HG02642 (cell line): ENCODE results near the gene ACACA.

ENCODE experiments used
- ATAC-seq: cut with Tn5 transposase; IDR thresholded peaks from one replicate; pipeline ENCODE4 v1.9.1; 2021; ENCODE audit warnings: mild to moderate bottlenecking; ENCODE audit not compliant: unreplicated experiment, poor library complexity

Gene ACACA

GRCh38 chr17:37190493-37190892 is 216.1 kb downstream of the ACACA start:
- ATAC-seq = no peak

GRCh38 chr17:37188157-37188556 is 218.5 kb downstream of the ACACA start:
- ATAC-seq = no peak

DNA sequence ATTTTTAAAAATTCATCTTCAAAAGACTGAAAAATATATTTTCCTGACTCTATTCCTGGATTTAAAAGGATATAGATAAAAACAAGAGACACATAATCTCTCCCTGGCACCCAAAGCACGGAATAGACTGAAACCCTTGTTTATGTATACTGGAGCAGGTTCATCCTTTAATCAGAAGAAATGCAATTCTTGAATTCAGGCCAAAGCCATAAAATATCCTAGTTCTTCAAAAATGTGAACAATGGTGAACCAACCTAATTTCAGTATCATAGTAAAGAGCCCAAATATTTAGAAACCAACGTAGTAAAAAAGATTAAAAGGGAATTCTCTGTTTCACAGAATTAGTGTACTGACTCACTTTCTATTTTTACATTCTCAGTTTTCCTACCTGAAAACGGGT is 219.4 kb downstream of the ACACA start:
- no peak for ATAC-seq

DNA sequence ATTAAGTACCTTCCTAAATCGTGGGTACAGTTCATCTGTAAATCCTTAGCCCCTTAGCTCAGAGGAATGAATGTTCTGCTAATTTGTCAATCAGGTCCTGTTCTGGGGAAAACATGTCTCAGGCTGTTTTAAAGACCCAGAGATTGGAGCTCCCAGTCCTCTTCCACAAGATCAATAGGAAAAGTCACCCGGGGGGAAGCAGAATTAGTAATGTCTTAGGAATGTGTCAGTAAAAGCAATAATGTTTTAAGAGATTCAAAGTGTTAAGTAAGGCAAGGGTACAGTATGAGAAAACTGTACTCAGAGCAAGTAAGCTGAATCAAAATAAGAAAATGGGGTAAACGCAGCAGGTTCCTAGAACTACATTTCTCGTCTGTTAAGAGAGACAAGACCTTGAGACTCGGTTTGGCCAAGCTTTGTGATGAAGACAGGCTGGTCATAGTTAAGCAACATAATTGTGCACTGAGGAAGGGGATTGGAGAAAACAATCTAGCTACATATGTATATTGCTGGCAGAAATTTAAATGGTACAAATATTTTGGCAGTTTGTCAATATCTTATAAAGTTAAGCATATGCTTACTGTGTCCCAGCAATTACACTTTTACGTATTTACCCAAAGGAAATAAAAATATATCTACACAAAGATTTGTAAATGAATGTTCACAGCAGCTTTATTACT is 223.7 kb downstream of the ACACA start:
- ATAC-seq = no peak

- ATAC-seq = no peak
These were observed 226.3 kb downstream of the ACACA start for GRCh38 chr17:37180376-37180775.

DNA sequence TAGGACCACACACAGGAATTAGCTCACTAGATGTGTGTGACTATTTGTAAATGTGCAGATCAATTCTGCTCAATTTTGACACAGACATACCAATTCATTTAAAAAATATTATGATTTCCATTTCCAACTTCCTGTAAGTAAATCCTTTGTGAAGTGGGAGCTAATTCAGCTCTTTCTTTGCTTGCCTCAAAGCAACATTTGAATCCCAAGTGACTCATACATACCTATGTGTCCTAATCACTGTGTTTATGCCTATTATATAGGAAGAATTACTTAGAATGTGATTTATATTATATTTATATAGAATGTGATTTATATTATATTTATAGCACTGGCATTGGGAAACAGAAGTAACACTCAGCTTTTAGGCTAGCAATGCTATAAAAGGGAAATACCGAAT is 226.7 kb downstream of the ACACA start:
- no peak for ATAC-seq

DNA sequence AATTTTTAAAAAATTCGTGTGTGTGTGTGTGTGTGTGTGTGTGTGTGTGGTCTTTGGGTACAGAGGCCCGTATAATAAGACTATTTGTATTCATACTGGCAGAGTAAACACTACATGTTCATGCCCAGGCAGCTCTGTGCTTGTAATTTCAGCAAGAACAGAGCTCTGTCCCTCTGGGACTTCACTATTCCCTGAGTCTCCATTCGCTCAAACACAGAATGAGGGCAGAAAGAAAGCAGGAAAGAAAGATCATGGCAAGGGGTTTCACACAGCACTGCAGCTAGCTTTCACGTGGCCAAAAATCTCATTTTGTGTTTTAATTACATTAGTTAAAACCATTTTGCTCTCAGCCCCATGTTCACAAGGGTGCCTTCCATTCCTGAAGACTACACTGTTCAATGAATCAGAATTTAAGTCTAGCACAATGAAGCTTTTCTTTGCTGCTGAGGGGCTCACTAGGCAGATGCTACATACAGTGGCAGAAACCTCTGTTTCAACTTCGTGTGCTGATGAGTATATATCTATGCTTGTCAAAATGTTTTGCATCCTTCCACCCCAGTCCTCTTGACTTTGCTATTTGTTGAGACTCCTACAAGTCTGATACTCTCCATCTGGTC is 229.3 kb downstream of the ACACA start:
- ATAC-seq = no peak

GRCh38 chr17:37176723-37177122 is 229.9 kb downstream of the ACACA start:
- no peak for ATAC-seq

DNA sequence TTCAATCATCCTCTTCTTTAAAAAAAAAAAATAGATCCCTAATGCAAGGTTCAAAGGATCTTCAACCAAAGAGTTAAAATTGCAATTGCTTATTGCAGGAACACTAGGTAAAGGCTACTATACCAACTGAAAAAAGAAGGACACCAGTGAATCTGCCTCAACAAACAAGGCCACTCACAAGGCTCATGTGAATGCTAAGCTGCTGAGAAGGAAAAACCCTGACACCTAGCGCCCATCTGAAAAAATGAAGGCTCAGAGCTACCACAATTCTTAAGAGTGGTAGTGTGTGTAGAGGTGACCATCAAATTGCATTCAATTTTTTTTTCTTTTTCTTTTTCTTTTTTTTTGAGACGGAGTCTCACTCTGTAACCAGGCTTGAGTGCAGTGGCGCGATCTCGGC is 232.4 kb downstream of the ACACA start:
- ATAC-seq = no peak

DNA sequence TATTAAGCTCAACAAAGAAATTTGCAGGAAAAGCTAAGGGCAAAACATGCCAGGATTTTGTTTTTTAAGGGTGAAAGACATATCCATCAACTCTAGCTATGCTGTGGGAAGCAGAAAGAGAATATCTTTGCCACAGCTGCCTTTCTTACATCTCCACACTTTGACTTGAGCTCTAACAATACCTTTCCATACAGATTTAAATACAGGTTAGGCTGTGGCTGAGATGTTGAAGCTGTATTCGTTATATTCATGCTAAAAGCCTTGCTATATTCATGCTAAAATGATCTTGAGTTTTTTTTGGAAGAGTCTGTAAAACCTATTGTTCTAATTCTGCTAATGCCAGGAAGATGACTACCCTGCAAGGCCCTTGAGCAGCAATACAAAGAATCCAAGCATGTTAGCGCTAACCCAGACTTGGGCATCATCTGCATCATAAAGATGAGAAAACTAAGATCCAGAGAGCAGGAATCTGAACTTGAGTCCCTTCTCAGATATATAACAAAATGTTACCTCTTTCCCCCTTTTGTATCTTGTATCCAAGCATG is 235.7 kb downstream of the ACACA start:
- ATAC-seq = no peak

- ATAC-seq = no peak
These were observed 237.8 kb downstream of the ACACA start for GRCh38 chr17:37168731-37169353.

DNA sequence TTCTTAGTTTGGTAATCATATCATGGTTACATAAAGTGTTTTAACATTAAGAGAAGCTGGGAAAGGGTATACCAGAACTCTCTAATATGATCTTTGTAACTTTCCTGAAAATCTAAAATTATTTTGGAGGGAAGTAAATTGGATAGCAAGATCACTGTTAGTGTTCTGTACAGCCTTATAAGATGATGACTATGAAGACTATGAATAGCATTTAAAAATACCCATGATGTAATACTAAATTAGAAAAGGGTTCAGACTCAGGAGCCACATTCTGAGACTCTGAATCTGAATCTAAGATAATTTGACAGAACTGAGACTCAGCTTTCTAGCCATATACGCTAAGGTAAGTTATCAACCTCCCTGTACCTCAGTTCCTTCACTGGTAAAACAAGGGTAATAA is 238.9 kb downstream of the ACACA start:
- no peak for ATAC-seq

- no peak for ATAC-seq
These were observed 242.6 kb downstream of the ACACA start for GRCh38 chr17:37164057-37164456.

DNA sequence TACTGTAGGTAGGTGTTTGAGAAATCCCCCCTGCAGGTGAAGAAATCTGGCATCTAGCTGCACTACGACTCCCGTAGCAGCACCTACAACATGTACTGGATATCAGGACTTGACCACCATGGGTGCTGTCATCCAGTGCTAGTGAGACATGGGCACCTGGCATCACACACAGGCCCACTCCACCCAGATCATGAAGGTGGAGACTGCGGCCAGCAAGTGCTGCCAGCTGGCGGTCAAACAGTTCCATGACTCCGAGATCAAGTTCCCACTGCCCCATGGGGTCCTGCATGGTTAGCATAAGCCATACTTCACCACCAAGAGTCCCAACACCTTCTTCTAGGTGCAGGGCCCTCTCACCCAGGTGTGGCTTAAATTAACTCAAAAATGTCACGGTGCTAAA is 243.8 kb downstream of the ACACA start:
- ATAC-seq = no peak

DNA sequence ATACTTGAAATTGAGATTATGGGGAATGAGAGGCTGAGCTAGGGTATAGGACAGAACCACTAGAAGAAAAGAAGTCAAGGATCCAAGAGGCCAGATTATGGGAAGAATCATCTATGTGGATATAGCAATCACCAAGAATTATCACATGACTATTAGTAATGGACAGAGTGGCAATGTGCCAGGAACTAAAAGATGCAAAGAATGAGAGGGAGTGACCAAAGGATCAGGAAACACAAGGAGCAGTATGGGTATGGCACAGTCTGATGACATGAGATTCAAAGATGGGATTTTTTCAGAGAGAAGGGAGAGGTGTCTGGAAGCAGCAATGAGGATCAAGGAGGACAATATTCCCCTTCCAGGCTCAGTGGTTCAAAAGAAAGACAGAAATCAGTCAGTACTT is 245.7 kb downstream of the ACACA start:
- ATAC-seq = no peak

GRCh38 chr17:37158290-37158689 is 248.3 kb downstream of the ACACA start:
- no peak for ATAC-seq

GRCh38 chr17:37148156-37148555 is 258.5 kb downstream of the ACACA start:
- no peak for ATAC-seq

DNA sequence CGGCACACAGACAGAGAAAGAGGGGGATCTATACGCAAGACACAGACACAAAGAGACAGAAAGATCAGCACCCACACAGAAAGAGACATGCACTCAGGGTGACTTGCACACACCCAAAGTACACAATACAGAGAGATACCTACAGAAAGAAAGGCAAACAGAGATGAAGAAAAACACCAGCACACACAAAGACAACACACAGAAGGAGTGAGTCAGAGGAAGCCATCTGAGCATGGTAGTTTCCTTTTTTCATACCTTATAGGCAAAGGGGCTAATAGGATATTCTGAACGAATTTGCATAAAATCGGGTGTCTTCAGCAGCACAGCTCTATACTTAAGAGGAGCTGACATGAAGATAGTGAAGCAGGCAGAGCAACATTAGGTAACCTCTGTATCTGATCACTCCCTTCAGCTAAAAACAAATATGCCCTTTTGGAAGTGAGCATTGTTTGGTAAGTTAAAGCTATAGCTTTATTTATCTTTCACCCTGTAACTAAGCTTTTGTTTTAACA is 259.3 kb downstream of the ACACA start:
- peak; percentile 62 for ATAC-seq

GRCh38 chr17:37146086-37147064 is 260.3 kb downstream of the ACACA start:
- no peak for ATAC-seq

DNA sequence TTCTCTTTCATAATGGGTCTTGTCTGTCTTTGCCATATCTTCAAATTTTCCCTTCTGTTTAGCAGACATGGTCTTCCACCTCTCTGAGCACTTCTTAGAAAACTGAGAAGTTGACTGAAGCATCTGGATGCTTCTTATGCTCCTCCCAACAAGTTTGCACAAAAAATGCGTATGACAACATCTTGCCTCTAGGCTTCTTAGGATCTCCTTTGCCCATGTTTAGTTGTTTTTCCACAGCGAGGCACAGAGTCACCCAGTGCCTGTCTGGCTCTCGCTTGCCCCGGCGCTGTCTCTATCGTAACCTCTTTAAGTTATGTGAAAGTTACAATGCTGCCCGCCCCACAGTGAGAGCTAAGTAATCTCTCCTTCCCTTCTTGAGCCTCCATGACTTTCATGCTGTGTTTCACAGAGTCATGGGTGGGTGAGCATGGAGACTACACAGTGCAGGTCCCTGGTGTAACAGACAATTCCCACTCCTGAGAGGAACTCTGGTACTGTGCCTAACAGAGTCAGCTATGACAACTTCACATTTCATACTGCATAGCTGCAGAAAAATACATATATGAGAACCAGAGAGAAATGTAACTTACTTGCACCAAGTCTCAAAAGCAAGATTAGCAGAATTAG is 262.4 kb downstream of the ACACA start:
- no peak for ATAC-seq
